ENCODE measurements around the gene CPM.
A peak's percentile ranks its signal among the peaks of the same experiment; 100 is the strongest.

The CPM gene

GRCh38 chr12:68904351-68904962 is 28.5 kb downstream of the CPM start:
- DNase-seq (ENCODE audit: low read depth): no peak

- no peak for DNase-seq (ENCODE audit: low read depth)
Observed at GRCh38 chr12:68903511-68903910, 29.5 kb downstream of the CPM start.

GRCh38 chr12:68901551-68901950 is 31.4 kb downstream of the CPM start:
- no peak for DNase-seq (ENCODE audit: low read depth)

- DNase-seq (ENCODE audit: low read depth): no peak
Observed at GRCh38 chr12:68901145-68901544, 31.8 kb downstream of the CPM start.

GRCh38 chr12:68900241-68900640 is 32.7 kb downstream of the CPM start:
- no peak for DNase-seq (ENCODE audit: low read depth)

GRCh38 chr12:68899251-68899771 is 33.7 kb downstream of the CPM start:
- peak; percentile 54 for DNase-seq (ENCODE audit: low read depth)

GRCh38 chr12:68896881-68897540 is 36.0 kb downstream of the CPM start:
- DNase-seq (ENCODE audit: low read depth): peak; percentile 26

GRCh38 chr12:68894276-68894855 is 38.6 kb downstream of the CPM start:
- no peak for DNase-seq (ENCODE audit: low read depth)

GRCh38 chr12:68893741-68894140 is 39.2 kb downstream of the CPM start:
- no peak for DNase-seq (ENCODE audit: low read depth)

GRCh38 chr12:68893201-68893600 is 39.8 kb downstream of the CPM start:
- no peak for DNase-seq (ENCODE audit: low read depth)

- no peak for DNase-seq (ENCODE audit: low read depth)
Observed at GRCh38 chr12:68891141-68891540, 41.8 kb downstream of the CPM start.

GRCh38 chr12:68890701-68891113 is 42.3 kb downstream of the CPM start:
- DNase-seq (ENCODE audit: low read depth): no peak

GRCh38 chr12:68888243-68888642 is 44.7 kb downstream of the CPM start:
- DNase-seq (ENCODE audit: low read depth): no peak

GRCh38 chr12:68887641-68888040 is 45.3 kb downstream of the CPM start:
- DNase-seq (ENCODE audit: low read depth): no peak

- no peak for DNase-seq (ENCODE audit: low read depth)
Observed at GRCh38 chr12:68886636-68887572, 46.1 kb downstream of the CPM start.

- DNase-seq (ENCODE audit: low read depth): no peak
Observed at GRCh38 chr12:68885381-68885780, 47.6 kb downstream of the CPM start.

- DNase-seq (ENCODE audit: low read depth): no peak
Observed at GRCh38 chr12:68884251-68884650, 48.7 kb downstream of the CPM start.

- no peak for DNase-seq (ENCODE audit: low read depth)
Observed at GRCh38 chr12:68883151-68883550, 49.8 kb downstream of the CPM start.

GRCh38 chr12:68882251-68882964 is 50.6 kb downstream of the CPM start:
- DNase-seq (ENCODE audit: low read depth): no peak

GRCh38 chr12:68880660-68881325 is 52.2 kb downstream of the CPM start:
- DNase-seq (ENCODE audit: low read depth): no peak

GRCh38 chr12:68878846-68879245 is 54.1 kb downstream of the CPM start:
- DNase-seq (ENCODE audit: low read depth): no peak
